Fibroblast of pulmonary artery (primary cell): ENCODE results near the gene MYL11.

Source experiments
- DNase-seq: peaks from one replicate; pipeline ENCODE4 v3.0.0-alpha.2; 2010; ENCODE audit warnings: low read depth
- H3K4me3 ChIP-seq: replicated peaks from 2 replicates; pipeline ENCODE4 v1.5.1; 2011; ENCODE audit warnings: low read depth, mild to moderate bottlenecking, control low read depth, low read length, moderate library complexity
- CTCF ChIP-seq: IDR thresholded peaks from 2 replicates; pipeline ENCODE4 v1.5.1; 2011; ENCODE audit warnings: mild to moderate bottlenecking, control low read depth, low read length, inconsistent platforms; ENCODE audit errors: missing control alignments

MYL11 gene

GRCh38 chr16:30369091-30369937, 5.3 kb upstream of the MYL11 start:
- peak overlapping the region; percentile 82 for H3K4me3 ChIP-seq
- DNase-seq = no peak
- no peak for TF ChIP-seq CTCF

- H3K4me3 ChIP-seq = peak overlapping the region; percentile 82
- DNase-seq = no peak
- no peak for TF ChIP-seq CTCF
These were observed 4.6 kb upstream of the MYL11 start for GRCh38 chr16:30369938-30370455.

DNA sequence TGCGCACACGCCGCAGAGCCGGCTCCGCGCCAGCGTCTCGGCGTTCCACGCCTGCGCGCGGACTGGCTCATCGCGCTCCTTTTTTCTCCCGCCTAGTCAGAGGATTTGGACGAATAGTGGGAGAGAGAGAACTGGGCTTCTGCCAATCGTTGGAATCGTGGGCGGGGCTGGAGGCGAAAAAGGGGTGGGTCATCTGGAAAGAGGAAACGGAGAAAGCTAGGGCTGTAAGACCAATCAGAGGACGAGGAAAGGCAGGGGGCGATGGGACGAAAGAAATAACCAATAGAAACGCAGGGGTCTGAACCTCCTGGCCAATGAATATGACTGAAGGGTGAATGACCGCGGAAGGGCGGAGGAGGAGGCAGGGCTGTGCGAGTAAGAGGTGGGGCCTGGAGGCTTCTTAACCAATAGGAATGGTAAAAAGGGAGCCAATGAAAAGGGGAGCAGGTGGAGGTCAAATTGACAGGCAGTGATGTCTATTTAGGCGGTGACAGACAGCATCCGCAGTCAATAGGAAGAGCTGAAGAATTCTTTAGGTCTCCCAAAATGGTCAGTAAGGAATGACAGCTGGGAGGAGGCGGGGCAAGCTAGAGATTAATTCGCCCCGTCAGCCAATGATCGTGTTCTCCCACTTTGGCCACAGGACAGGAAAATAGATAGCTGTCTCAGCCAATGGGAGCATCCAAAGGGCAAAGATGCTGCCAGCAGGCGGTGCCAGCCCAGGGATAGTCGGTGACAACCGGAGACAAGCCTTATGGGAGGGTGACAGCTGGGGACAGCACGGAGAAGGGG, 4.0 kb upstream of the MYL11 start, which contains the start of gene TBC1D10B:
TSS of gene TBC1D10B (minus strand) at position 39 of the 792 bp plus-strand sequence. CDS start 311 bp downstream, outside the sequence.
- peak; percentile 20 for TF ChIP-seq CTCF
- peak; percentile 100 for DNase-seq
- peak within 1 kb of the TSS; percentile 82 for H3K4me3 ChIP-seq

- no peak for DNase-seq
- H3K4me3 ChIP-seq = peak overlapping the region; percentile 55
- TF ChIP-seq CTCF = no peak
These were observed 3.3 kb upstream of the MYL11 start for GRCh38 chr16:30371248-30371816.

- no peak for TF ChIP-seq CTCF
- DNase-seq = no peak
- H3K4me3 ChIP-seq = no peak overlapping the region
These were observed 2.4 kb upstream of the MYL11 start for GRCh38 chr16:30372038-30372712.

DNA sequence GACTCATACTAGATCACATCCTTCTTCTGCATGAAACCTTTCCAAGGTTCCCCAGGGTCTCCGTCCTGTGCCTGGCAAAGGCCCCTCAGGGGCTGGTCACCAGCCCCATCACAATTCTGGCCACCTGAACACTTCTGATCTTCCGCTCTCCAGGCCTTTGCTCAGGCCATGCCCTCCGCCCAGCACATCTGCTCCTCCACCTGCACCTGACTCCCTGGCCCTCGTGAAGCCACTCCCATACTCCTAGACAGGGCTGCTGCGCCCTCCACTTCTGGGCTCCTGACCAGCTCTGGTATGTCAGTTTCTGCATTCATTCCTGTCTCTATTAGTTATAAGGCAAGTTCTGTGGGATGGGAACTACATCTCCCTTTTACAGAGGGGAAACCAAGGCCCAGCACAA, 1.9 kb upstream of the MYL11 start:
- DNase-seq = no peak
- no peak overlapping the region for H3K4me3 ChIP-seq
- TF ChIP-seq CTCF = no peak
